OCI-LY7 (cell line): ENCODE data around the gene TDRD3. TPM values are rescaled to one million over a fixed set of nuclear protein-coding genes. Genes with fewer than 3 reads are reported as not detected.
A peak's percentile ranks its signal among the peaks of the same experiment; 100 is the strongest.

Experiments used
- BruUV-seq: library from RNA; stranded (reverse); fragments of 400-500 nt; replicated peaks from 2 replicates; lab custom pipeline; 2021; lab: Mats Ljungman, UMichigan
- CTCF ChIA-PET: fragments of 300-600 bp; sonication (Branson Sonifier 250); formaldehyde crosslinking; loops from one replicate; lab custom pipeline; 2022; ENCODE audit warnings: antibody characterized with exemption; ENCODE audit not compliant: unreplicated experiment; lab: Charles Lee
- POLR2A ChIA-PET: fragments of 300-600 bp; sonication (Branson Sonifier 250); formaldehyde crosslinking; loops from one replicate; lab custom pipeline; 2022; ENCODE audit warnings: antibody characterized with exemption; lab: Charles Lee
- DNase-seq: peaks from one replicate; pipeline ENCODE4 v3.0.0-alpha.2; 2015; ENCODE audit warnings: low spot score
- H2AFZ ChIP-seq: fragments of 200-600 bp; sonication (generic), shearing (Covaris generic); 2 replicates; pipeline ENCODE4 v1.6.1; 2014; ENCODE audit warnings: mild to moderate bottlenecking, antibody characterized with exemption, low read length, moderate library complexity
- H3K27ac ChIP-seq: fragments of 200-600 bp; sonication (generic); 2 replicates; pipeline ENCODE4 v1.5.1; 2014; ENCODE audit warnings: mixed run types, low read depth, mild to moderate bottlenecking, moderate library complexity, low read length, inconsistent platforms; ENCODE audit not compliant: poor library complexity, severe bottlenecking
- H3K36me3 ChIP-seq: fragments of 200-600 bp; sonication (generic); 2 replicates; pipeline ENCODE4 v1.6.1; 2014; ENCODE audit warnings: mild to moderate bottlenecking, antibody characterized with exemption, low read length, moderate library complexity, mixed read lengths; ENCODE audit not compliant: insufficient read depth
- H3K4me1 ChIP-seq: fragments of 200-600 bp; sonication (generic); 2 replicates; pipeline ENCODE4 v1.5.1; 2014; ENCODE audit warnings: mild to moderate bottlenecking, low read length; ENCODE audit not compliant: insufficient read depth, poor library complexity, severe bottlenecking
- H3K4me2 ChIP-seq: fragments of 200-600 bp; sonication (generic); 2 replicates; pipeline ENCODE4 v1.6.1; 2014; ENCODE audit warnings: mild to moderate bottlenecking, low read length
- H3K4me3 ChIP-seq: fragments of 200-600 bp; sonication (generic); 2 replicates; pipeline ENCODE4 v1.5.1; 2014; ENCODE audit warnings: mild to moderate bottlenecking, low read depth, low read length; ENCODE audit not compliant: poor library complexity, severe bottlenecking
- H3K79me2 ChIP-seq: fragments of 200-600 bp; sonication (generic); 2 replicates; pipeline ENCODE4 v1.6.1; 2016; ENCODE audit warnings: low read depth, mild to moderate bottlenecking, low read length, moderate library complexity, mixed read lengths; ENCODE audit not compliant: insufficient read depth
- H3K9me2 ChIP-seq: fragments of 200-600 bp; sonication (generic); 2 replicates; pipeline ENCODE4 v1.6.1; 2016; ENCODE audit warnings: mild to moderate bottlenecking, low read length, mixed read lengths; ENCODE audit not compliant: insufficient read depth
- H3K9me3 ChIP-seq: fragments of 200-600 bp; sonication (generic); 2 replicates; pipeline ENCODE4 v1.6.1; 2014; ENCODE audit warnings: mild to moderate bottlenecking, mixed run types, low read length, mixed read lengths
- H4K20me1 ChIP-seq: fragments of 200-600 bp; sonication (generic); 2 replicates; pipeline ENCODE4 v1.6.1; 2014; ENCODE audit warnings: mild to moderate bottlenecking, antibody characterized with exemption, low read length, moderate library complexity, mixed read lengths; ENCODE audit not compliant: insufficient read depth
- CTCF ChIP-seq: fragments of 200-600 bp; sonication (generic); conservative IDR thresholded peaks from 2 replicates; pipeline ENCODE4 v1.5.1; 2014; ENCODE audit warnings: mild to moderate bottlenecking, antibody characterized with exemption, low read length, moderate library complexity, mixed read lengths
- EZH2phosphoT487 ChIP-seq: fragments of 200-600 bp; sonication (generic); IDR thresholded peaks from 2 replicates; pipeline ENCODE4 v1.6.1; 2018; ENCODE audit warnings: low read depth, borderline replicate concordance, mild to moderate bottlenecking, mixed run types, antibody characterized with exemption, low read length, moderate library complexity, mixed read lengths
- intact Hi-C: fragments of 100-400 bp; cut with micrococcal nuclease; formaldehyde crosslinking; loops from one replicate; pipeline ENCODE4 v1.10.0; 2022; ENCODE audit not compliant: unreplicated experiment
- total RNA-seq, 2 experiments: library from RNA; depleted of rRNA in 1 of 2; stranded (reverse); fragments of >200 nt in 1 of 2; shearing (Covaris generic) in 1 of 2; gene quantifications; 2 replicates each; pipeline ENCODE4 v1.2.3, GENCODE V29; 2014 to 2022

The TDRD3 gene
- total RNA-seq, 2 experiments from 2014 or later, result 13.5 to 17.1 TPM

- DNase-seq, result no peak
- no peak overlapping the region for H3K4me2 ChIP-seq
- H3K4me1 ChIP-seq, result no peaks in the 10 kb centered on the region
- BruUV-seq, result no TSS peak
- H3K4me3 ChIP-seq, result no peak overlapping the region
- H3K9me3 ChIP-seq, result no peaks in the 10 kb centered on the region
- ChIA-PET CTCF (no interaction called here), POLR2A (interaction anchor here (1.4 kb wide), 1 partner anchor 99 kb away, joined by 3 read pairs; no protein-coding TSS in a partner anchor)
- no peak overlapping the region for H2AFZ ChIP-seq
- H3K9me2 ChIP-seq, result no peaks in the 10 kb centered on the region
- H3K36me3 ChIP-seq, result no peaks in the 10 kb centered on the region
- intact Hi-C loops, result no loop called here
- TF ChIP-seq CTCF, result no peak
- no peak for TF ChIP-seq EZH2phosphoT487
- peaks cover 6% of the 10 kb centered on the region; the same call in 1 of the 2 replicates for H4K20me1 ChIP-seq
- H3K79me2 ChIP-seq, result no peaks in the 10 kb centered on the region
- H3K27ac ChIP-seq, result no peak overlapping the region
These were observed 30.3 kb downstream of the TDRD3 start for GRCh38 chr13:60427285-60427684.

GRCh38 chr13:60431108-60431700, 34.2 kb downstream of the TDRD3 start:
- H3K4me2 ChIP-seq, result no peak overlapping the region
- POLR2A ChIA-PET, result interaction anchor here (0.5 to 1.1 kb wide), 8 partner anchors 9 to 616 kb away, joined by 3 to 5 read pairs (median 3); partner anchors contain the start of gene DIAPH3
- BruUV-seq, result no TSS peak
- no peak for TF ChIP-seq EZH2phosphoT487
- TF ChIP-seq CTCF, result peak; percentile 97
- no peaks in the 10 kb centered on the region for H3K9me2 ChIP-seq
- H2AFZ ChIP-seq, result no peak overlapping the region
- no peak overlapping the region for H3K4me3 ChIP-seq
- intact Hi-C loops, result loop anchor here (1.0 to 5.0 kb wide), 4 partner anchors 34 to 1040 kb away; partner anchors contain the start of gene TDRD3
- no peak overlapping the region for H3K27ac ChIP-seq
- H4K20me1 ChIP-seq, result peaks cover 9% of the 10 kb centered on the region
- H3K36me3 ChIP-seq, result no peaks in the 10 kb centered on the region
- no peaks in the 10 kb centered on the region for H3K79me2 ChIP-seq
- CTCF ChIA-PET, result interaction anchor here (1.0 to 1.2 kb wide), 2 partner anchors 36 to 1040 kb away, joined by 3 to 4 read pairs; no protein-coding TSS in a partner anchor
- DNase-seq, result peak; percentile 63
- H3K9me3 ChIP-seq, result peaks cover 5% of the 10 kb centered on the region; the same call in 1 of the 2 replicates
- no peaks in the 10 kb centered on the region for H3K4me1 ChIP-seq

- Histone ChIP-seq H3K4me3 (no peak overlapping the region), H3K9me2 (no peaks in the 10 kb centered on the region), H3K9me3 (peaks cover 11% of the 10 kb centered on the region), H3K27ac (no peak overlapping the region), H3K4me2 (no peak overlapping the region), H3K36me3 (no peaks in the 10 kb centered on the region), H3K4me1 (no peaks in the 10 kb centered on the region), H3K79me2 (no peaks in the 10 kb centered on the region; the same call in 1 of the 2 replicates), H4K20me1 (peaks cover 9% of the 10 kb centered on the region), H2AFZ (no peak overlapping the region)
- DNase-seq, result no peak
- intact Hi-C loops, result loop anchor here (5.0 kb wide), 1 partner anchor 751 kb away; no protein-coding TSS in a partner anchor
- CTCF ChIA-PET, result no interaction called here
- BruUV-seq, result no TSS peak
- POLR2A ChIA-PET, result no interaction called here
- TF ChIP-seq CTCF, result no peak
- no peak for TF ChIP-seq EZH2phosphoT487
These were observed 36.5 kb downstream of the TDRD3 start for GRCh38 chr13:60433505-60433904.
